Left cardiac atrium (tissue), 4 donors: ENCODE measurements around the gene RPL32. TPM values are rescaled to one million over a fixed set of nuclear protein-coding genes. Genes with fewer than 3 reads are reported as not detected.

Source experiments
- ATAC-seq, 2 donors: fragments of 200-7000 bp; cut with Tn5 transposase; one replicate each; pipeline ENCODE4 v1.9.1; 2020; ENCODE audit warnings: mild to moderate bottlenecking in 2 of 2, moderate library complexity in 2 of 2
- DNase-seq: peaks from one replicate; pipeline ENCODE4 v3.0.0-alpha.2; 2020
- intact Hi-C, 2 donors: fragments of 100-400 bp; cut with DNase I; formaldehyde crosslinking; loops; one replicate each; pipeline versions ENCODE4 v1.14.1 to v1.15.1; 2022 to 2023
- total RNA-seq, 2 donors: library from RNA; stranded (reverse); fragmentation: NEBNext Ultra II Directional; extraction: Animal tissue kit (Norgen Biotek cat#: 25700); gene quantifications; one replicate each; pipeline ENCODE4 v1.2.1, GENCODE V29; 2021
- donor health status: DM: no; HTN: yes; CAD: no.
- donor health status: DM: no; HTN: yes; CAD: no; lungs with severe emphysema.
- donor health status: DM: yes; HTN: yes; CAD: no.
- donor health status: Dilated cardiomyopathy.

RPL32 gene
- total RNA-seq, 2 donors from 2014 or later, result 1,021 to 1,102 TPM

- intact Hi-C loops, result loop anchor here in 1 of 2 donors (10.0 kb wide), 1 partner anchor 101 kb away; no protein-coding TSS in a partner anchor
- no peak for ATAC-seq
- DNase-seq, result no peak
These were observed 25.6 kb downstream of the RPL32 start for GRCh38 chr3:12815719-12816118.

GRCh38 chr3:12815078-12815477 lies 26.3 kb downstream of the RPL32 start:
- intact Hi-C loops, result loop anchor here in 1 of 2 donors (10.0 kb wide), 1 partner anchor 100 kb away; no protein-coding TSS in a partner anchor
- ATAC-seq, result no peak
- DNase-seq, result no peak

- ATAC-seq (no peak), DNase-seq (no peak)
- intact Hi-C loops, result loop anchor here in 1 of 2 donors (10.0 kb wide), 1 partner anchor 99 kb away; no protein-coding TSS in a partner anchor
These were observed 27.4 kb downstream of the RPL32 start for GRCh38 chr3:12813967-12814366.

- ATAC-seq, result no peak
- intact Hi-C loops, result loop anchor here in 1 of 2 donors (10.0 kb wide), 1 partner anchor 98 kb away; no protein-coding TSS in a partner anchor
- no peak for DNase-seq
These were observed 28.6 kb downstream of the RPL32 start for GRCh38 chr3:12812812-12813211.

- ATAC-seq, result no peak
- intact Hi-C loops, result loop anchor here in 1 of 2 donors (10.0 kb wide), 1 partner anchor 96 kb away; no protein-coding TSS in a partner anchor
- no peak for DNase-seq
These were observed 30.4 kb downstream of the RPL32 start for GRCh38 chr3:12810961-12811360.

- intact Hi-C loops, result loop anchor here in 1 of 2 donors (10.0 kb wide), 1 partner anchor 95 kb away; no protein-coding TSS in a partner anchor
- ATAC-seq (peak; percentile 99), DNase-seq (peak; percentile 97)
These were observed 31.2 kb downstream of the RPL32 start for GRCh38 chr3:12810013-12810780.

- ATAC-seq, result no peak
- no peak for DNase-seq
- intact Hi-C loops, result no loop called here
These were observed 31.9 kb downstream of the RPL32 start for GRCh38 chr3:12809435-12809834.

GRCh38 chr3:12809001-12809400 lies 32.4 kb downstream of the RPL32 start:
- ATAC-seq, result no peak
- no peak for DNase-seq
- intact Hi-C loops, result no loop called here

- no peak for DNase-seq
- no peak for ATAC-seq
- intact Hi-C loops, result no loop called here
These were observed 32.8 kb downstream of the RPL32 start for GRCh38 chr3:12808587-12808986.

GRCh38 chr3:12807601-12808359 lies 33.6 kb downstream of the RPL32 start:
- DNase-seq, result no peak
- intact Hi-C loops, result no loop called here
- no peak for ATAC-seq

GRCh38 chr3:12807066-12807465 lies 34.3 kb downstream of the RPL32 start:
- intact Hi-C loops, result no loop called here
- DNase-seq, result no peak
- ATAC-seq, result no peak

- intact Hi-C loops, result no loop called here
- ATAC-seq (no peak), DNase-seq (no peak)
These were observed 38.0 kb downstream of the RPL32 start for GRCh38 chr3:12803371-12803770.

- ATAC-seq (no peak), DNase-seq (no peak)
- intact Hi-C loops, result no loop called here
These were observed 41.6 kb downstream of the RPL32 start for GRCh38 chr3:12799525-12800440.

GRCh38 chr3:12798559-12799179 lies 42.7 kb downstream of the RPL32 start:
- ATAC-seq, result peak; percentile 52 to 66
- peak; percentile 55 for DNase-seq
- intact Hi-C loops, result no loop called here

- no peak for DNase-seq
- ATAC-seq, result no peak
- intact Hi-C loops, result no loop called here
These were observed 43.3 kb downstream of the RPL32 start for GRCh38 chr3:12797892-12798558.

- intact Hi-C loops, result no loop called here
- DNase-seq, result no peak
- peak; percentile 10 to 13 for ATAC-seq
These were observed 44.1 kb downstream of the RPL32 start for GRCh38 chr3:12797124-12797891.
